GM21529 (cell line): Measurements from ENCODE around the gene AGAP1.

Experiments used
- ATAC-seq: cut with Tn5 transposase; IDR thresholded peaks from one replicate; pipeline ENCODE4 v1.9.1; 2021; ENCODE audit not compliant: unreplicated experiment

AGAP1 gene

GRCh38 chr2:235546151-235546435 is 52.2 kb downstream of the AGAP1 start:
- ATAC-seq = no peak

DNA sequence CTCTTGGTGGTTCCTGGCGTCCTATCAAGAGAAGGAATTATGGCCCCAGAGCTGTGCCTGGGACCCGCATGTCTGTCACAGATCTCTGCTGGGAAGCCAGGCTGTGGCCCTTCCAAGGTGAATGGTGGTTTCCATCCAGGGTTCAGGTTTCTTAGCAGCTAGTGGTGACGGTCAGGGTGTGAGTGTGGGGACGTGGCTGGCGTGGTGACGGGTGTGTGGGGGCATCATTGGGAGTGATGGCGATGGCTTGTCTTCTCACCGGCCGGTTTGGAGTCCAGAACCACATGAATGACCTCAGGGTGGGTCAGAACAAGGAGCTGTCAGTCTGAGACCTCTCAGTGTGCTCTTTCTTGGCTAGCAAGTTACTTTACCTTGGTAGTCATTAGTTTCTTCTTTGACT is 52.6 kb downstream of the AGAP1 start:
- ATAC-seq = no peak

- no peak for ATAC-seq
Observed at GRCh38 chr2:235549735-235550377, 56.0 kb downstream of the AGAP1 start.

DNA sequence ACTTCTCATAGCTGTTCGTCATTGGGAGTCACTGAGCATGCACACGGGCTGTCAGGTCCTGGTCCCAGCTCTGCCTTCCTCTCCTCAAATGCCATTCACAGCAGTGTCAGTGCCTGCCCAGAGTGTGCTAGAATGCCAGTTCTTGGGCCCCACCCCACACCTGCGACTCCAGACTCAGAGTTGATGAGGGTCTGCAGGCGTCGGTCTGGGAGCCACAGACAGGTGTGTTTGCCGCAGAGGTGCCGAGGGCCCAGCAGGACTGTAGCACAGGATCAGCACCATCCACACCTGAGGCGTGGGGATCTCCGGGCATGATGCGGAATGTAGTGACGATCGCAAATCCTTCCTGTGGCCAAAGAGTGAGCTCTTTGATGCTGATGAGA is 56.5 kb downstream of the AGAP1 start:
- no peak for ATAC-seq

GRCh38 chr2:235550946-235551345 is 57.1 kb downstream of the AGAP1 start:
- no peak for ATAC-seq

- ATAC-seq = no peak
Observed at GRCh38 chr2:235551965-235552364, 58.1 kb downstream of the AGAP1 start.

GRCh38 chr2:235552671-235553070 is 58.8 kb downstream of the AGAP1 start:
- no peak for ATAC-seq

GRCh38 chr2:235553291-235553690 is 59.4 kb downstream of the AGAP1 start:
- ATAC-seq = no peak

DNA sequence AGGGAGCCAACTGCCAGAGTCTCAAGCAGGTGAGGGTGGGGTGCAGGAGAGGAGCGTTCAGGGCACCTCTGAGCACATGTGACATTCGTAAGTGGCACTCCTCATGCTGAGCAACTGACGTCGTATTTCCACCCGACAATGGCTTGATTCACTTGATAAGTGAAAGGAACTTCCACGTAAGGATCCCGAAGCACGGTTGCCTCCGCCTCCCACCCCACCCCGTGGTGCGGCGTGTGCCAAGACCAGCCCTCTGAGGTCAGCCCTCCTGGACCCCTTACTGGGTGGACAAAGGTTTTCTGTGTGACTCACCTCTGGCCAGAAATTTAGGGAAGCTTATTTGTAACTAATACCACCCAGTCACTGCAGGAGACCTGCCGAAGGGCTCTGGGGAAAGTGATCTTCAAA is 59.9 kb downstream of the AGAP1 start:
- no peak for ATAC-seq

DNA sequence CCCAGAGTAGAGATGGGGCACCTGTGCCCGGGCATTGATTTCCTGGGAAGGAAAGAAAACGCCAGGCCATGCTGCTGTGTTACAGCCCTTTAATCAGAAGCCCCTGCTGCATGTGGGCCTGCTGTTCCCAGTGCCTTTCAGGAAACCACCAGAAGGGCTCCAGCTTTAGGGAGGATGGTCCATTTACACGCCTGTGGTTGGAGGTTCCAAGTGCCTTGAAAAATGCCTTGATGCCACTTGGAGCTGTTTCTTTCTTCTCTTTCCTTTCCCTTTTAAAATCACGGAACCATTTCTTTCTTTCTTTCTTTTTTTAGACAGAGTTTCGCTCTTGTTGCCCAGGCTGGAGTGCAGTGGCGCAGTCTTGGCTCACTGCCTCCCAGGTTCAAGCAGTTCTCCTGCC is 60.5 kb downstream of the AGAP1 start:
- no peak for ATAC-seq

DNA sequence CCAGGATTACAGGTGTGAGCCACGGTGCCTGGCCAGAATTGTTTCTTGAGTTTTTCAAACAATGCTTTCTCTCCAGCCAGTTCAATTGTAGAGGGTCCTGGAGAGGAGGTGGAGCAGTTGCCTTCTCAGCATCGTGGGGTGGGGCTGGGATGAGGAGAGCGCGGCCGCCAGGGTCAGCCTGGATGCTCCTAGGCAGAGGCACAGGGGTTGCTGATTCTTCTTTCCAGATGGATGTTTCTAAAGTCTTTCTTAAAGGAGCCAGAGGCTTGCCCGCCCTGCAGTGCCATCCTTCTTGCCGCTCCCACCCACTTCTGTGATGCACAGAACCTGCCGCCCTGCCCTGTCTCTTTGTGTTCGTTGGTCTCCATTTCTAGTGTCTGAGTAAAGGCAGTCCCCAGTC is 61.1 kb downstream of the AGAP1 start:
- ATAC-seq = no peak

DNA sequence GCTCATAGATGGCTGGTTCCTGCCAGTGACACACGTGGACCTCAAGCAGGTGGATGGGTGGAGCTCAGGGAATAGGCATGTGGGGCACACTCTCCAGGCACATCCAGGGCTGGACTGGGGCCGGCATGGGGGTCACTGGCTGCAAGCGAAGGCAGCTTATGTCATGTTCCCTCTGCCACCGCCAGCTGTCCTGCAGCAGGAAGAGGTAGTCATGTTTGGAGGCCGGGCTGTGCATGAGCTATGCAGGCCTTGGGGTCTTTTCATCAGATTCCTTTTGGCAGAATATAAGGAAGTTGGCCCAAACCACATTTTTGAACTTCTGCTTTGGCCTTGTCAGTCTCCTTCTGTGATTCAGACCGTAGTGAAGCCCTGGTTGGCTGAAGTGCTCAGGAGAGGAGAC is 61.5 kb downstream of the AGAP1 start:
- no peak for ATAC-seq

GRCh38 chr2:235556086-235556485 is 62.2 kb downstream of the AGAP1 start:
- no peak for ATAC-seq

GRCh38 chr2:235556901-235557300 is 63.1 kb downstream of the AGAP1 start:
- ATAC-seq = no peak

GRCh38 chr2:235557903-235558302 is 64.1 kb downstream of the AGAP1 start:
- no peak for ATAC-seq

DNA sequence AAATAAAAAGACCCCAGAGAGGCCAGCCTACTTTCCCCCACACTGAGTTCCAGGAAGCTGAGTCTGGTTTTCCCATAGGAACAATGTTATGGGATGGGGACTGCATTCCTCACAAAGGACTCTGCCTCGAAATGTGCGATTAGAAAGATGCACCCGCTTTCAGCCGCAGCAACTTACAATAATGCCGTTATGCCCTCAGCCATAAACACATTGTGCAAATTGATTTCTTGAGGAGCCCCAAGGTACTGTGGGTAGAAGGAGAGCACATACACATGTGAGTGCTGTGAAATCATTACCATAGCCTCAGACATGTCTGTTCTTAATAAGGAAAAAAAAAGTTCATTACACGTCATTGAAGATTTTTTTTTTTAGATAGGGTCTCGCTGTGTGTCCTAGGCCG is 64.7 kb downstream of the AGAP1 start:
- ATAC-seq = no peak

DNA sequence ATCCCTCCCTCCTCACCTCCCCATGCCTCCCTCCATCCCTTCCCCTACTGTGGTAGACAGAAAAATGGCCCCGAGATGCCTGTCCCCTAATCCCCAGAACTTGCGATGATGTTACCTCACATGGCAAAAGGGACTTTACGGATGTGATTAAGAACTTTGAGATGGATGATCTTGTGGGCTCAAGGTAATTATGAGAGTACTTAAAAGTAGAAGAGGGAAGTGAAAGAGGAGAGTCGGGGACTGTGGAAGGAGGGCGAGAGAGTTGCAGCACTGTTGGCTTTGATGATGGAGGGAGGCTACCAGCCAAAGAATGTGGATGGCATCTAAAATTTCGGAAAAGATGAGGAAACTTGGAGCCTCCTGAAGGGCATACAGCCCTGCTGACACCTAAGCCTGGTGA is 66.5 kb downstream of the AGAP1 start:
- ATAC-seq = no peak

- ATAC-seq = no peak
Observed at GRCh38 chr2:235561450-235561849, 67.6 kb downstream of the AGAP1 start.

GRCh38 chr2:235562065-235562747 is 68.4 kb downstream of the AGAP1 start:
- ATAC-seq = no peak

- ATAC-seq = no peak
Observed at GRCh38 chr2:235563056-235563910, 69.4 kb downstream of the AGAP1 start.

GRCh38 chr2:235564066-235564465 is 70.2 kb downstream of the AGAP1 start:
- no peak for ATAC-seq

GRCh38 chr2:235564884-235565530 is 71.2 kb downstream of the AGAP1 start:
- no peak for ATAC-seq
